ENCODE measurements around the gene ULK1.

GRCh38 chr12:131905081-131905629, 10.7 kb downstream of the ULK1 start:
- TF ChIP-seq EZH2phosphoT487 (IDR thresholded peaks at IDR 0.05; ENCODE audit: insufficient read depth, low read depth) (no peak), EZH2 (IDR thresholded peaks at IDR 0.05; ENCODE audit: insufficient read depth, poor library complexity, severe bottlenecking) (no peak)

Measured in GM23248 (cell line).